Measurements from ENCODE around the gene INSYN2B. TPM values are rescaled to one million over a fixed set of nuclear protein-coding genes. Genes with fewer than 3 reads are reported as not detected.

The INSYN2B gene
- total and polyA plus RNA-seq, 2 donors = not detected

DNA sequence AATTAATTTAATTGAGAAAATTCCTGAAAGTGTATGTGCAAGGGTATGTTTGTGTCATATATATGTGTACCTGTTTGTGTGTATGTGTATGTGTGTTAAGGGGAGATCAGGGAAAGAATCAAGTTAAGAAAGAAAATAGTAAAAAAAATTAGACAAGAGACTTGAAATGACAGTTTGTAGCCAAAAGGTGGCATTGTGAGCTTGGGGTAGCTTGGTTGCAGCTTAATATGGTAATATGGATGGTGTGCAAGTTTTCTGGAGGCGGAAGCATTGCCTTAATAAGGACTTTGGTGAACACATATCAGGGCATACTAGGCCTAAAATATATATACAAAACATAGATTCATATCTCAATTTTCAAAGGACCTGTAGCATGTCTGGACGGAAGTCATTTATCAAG is 129.9 kb downstream of the INSYN2B start:
- no peak for DNase-seq (ENCODE audit: low read depth in 6 of 9, low spot score in 9 of 9)
- Histone ChIP-seq H3K4me3 (ENCODE audit: low read length in 2 of 2) (no peak overlapping the region), H3K4me1 (ENCODE audit: control insufficient read depth in 2 of 2, insufficient read depth in 2 of 2, low read length in 2 of 2) (no peaks in the 10 kb centered on the region), H3K27ac (ENCODE audit: low read depth in 1 of 2, low read length in 1 of 2) (no peak overlapping the region), H3K36me3 (ENCODE audit: control insufficient read depth in 2 of 2, insufficient read depth in 2 of 2, low read length in 1 of 2) (peaks cover 27 to 38% of the 10 kb centered on the region in 2 donors), H3K9me3 (ENCODE audit: control insufficient read depth in 2 of 2, insufficient read depth in 1 of 2, low read length in 1 of 2) (peaks cover 0 to 12% of the 10 kb centered on the region in 2 donors), H3K27me3 (ENCODE audit: control insufficient read depth in 2 of 2, insufficient read depth in 1 of 2, low read length in 1 of 2) (no peaks in the 10 kb centered on the region)
- 97% methylated on average over 2 of the region's 2 CpGs for WGBS

DNA sequence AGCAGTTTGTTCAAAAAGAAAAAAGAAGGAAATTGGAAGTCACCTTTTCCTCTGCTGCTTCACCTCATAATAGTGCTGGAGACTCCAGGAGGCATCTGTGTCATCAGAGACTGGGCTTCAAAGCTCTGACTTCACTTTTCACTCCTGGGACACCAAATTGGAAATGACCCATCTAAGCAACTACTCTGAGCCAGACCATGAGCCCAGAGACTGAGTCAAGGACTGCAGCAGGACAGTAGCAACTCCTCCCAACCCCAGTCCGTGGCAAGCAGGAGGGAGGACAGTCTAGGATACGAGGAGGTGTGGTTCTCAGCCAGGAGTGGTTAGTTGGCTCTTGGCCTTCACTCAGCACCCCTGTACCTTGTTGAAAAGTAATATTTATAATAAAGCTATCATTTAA is 131.5 kb downstream of the INSYN2B start:
- peaks cover 0 to 12% of the 10 kb centered on the region in 2 donors for H3K9me3 ChIP-seq (ENCODE audit: control insufficient read depth in 2 of 2, insufficient read depth in 1 of 2, low read length in 1 of 2)
- H3K36me3 ChIP-seq (ENCODE audit: control insufficient read depth in 2 of 2, insufficient read depth in 2 of 2, low read length in 1 of 2) = peaks cover 35 to 38% of the 10 kb centered on the region in 2 donors
- no peak overlapping the region for H3K4me3 ChIP-seq (ENCODE audit: low read length in 2 of 2)
- no peak overlapping the region for H3K27ac ChIP-seq (ENCODE audit: low read depth in 1 of 2, low read length in 1 of 2)
- WGBS = over 99% methylated on average over 2 of the region's 2 CpGs
- no peaks in the 10 kb centered on the region for H3K4me1 ChIP-seq (ENCODE audit: control insufficient read depth in 2 of 2, insufficient read depth in 2 of 2, low read length in 2 of 2)
- no peaks in the 10 kb centered on the region for H3K27me3 ChIP-seq (ENCODE audit: control insufficient read depth in 2 of 2, insufficient read depth in 1 of 2, low read length in 1 of 2)
- DNase-seq (ENCODE audit: low read depth in 6 of 9, low spot score in 9 of 9) = no peak

DNA sequence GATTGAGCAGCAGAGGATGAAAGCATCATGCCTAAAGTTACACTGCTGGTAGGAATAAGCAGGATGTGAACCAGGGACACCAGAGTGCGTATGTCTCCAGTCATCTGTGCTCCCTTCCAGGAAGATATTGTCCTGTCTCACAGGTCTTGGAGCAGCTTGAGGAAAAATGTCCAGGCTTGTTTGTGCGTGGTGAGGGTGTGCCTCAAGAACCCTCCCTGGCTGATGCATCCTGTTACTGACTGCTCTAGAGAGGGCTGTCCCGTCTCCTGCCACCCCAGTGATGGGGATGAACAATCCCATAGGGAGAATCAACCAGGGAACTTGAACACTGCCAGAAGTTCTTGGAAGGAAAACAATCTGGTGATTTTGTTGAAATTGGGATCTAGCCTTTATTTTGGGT is 132.0 kb downstream of the INSYN2B start:
- Histone ChIP-seq H3K27me3 (ENCODE audit: control insufficient read depth in 2 of 2, insufficient read depth in 1 of 2, low read length in 1 of 2) (no peaks in the 10 kb centered on the region), H3K4me3 (ENCODE audit: low read length in 2 of 2) (no peak overlapping the region), H3K4me1 (ENCODE audit: control insufficient read depth in 2 of 2, insufficient read depth in 2 of 2, low read length in 2 of 2) (no peaks in the 10 kb centered on the region), H3K36me3 (ENCODE audit: control insufficient read depth in 2 of 2, insufficient read depth in 2 of 2, low read length in 1 of 2) (peaks cover 35 to 36% of the 10 kb centered on the region in 2 donors), H3K9me3 (ENCODE audit: control insufficient read depth in 2 of 2, insufficient read depth in 1 of 2, low read length in 1 of 2) (peaks cover 0 to 12% of the 10 kb centered on the region in 2 donors), H3K27ac (ENCODE audit: low read depth in 1 of 2, low read length in 1 of 2) (no peak overlapping the region)
- no peak for DNase-seq (ENCODE audit: low read depth in 6 of 9, low spot score in 9 of 9)
- WGBS = 96% methylated on average over 3 of the region's 3 CpGs

DNA sequence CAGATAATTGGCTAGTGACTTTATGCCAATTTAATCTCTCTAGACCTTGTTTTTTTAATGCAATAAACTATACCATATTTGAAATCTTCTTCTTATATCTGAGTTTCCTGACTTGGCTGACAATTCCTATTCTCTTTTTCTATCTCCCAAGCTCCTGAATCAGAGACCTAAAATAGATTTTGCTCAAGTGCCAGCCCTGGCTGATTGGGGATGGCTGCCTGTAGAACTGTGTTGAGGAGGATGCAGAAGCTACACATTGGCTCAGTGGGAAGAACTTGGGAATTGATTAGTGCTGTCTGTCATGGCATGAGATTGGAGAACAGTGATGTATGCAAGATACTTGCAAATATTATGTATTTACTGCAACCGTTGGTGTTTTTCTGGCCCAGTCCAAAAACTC is 132.8 kb downstream of the INSYN2B start:
- H3K27me3 ChIP-seq (ENCODE audit: control insufficient read depth in 2 of 2, insufficient read depth in 1 of 2, low read length in 1 of 2) = no peaks in the 10 kb centered on the region
- H3K36me3 ChIP-seq (ENCODE audit: control insufficient read depth in 2 of 2, insufficient read depth in 2 of 2, low read length in 1 of 2) = peaks cover 30 to 31% of the 10 kb centered on the region in 2 donors
- H3K4me1 ChIP-seq (ENCODE audit: control insufficient read depth in 2 of 2, insufficient read depth in 2 of 2, low read length in 2 of 2) = no peaks in the 10 kb centered on the region
- no peak overlapping the region for H3K27ac ChIP-seq (ENCODE audit: low read depth in 1 of 2, low read length in 1 of 2)
- DNase-seq (ENCODE audit: low read depth in 6 of 9, low spot score in 9 of 9) = no peak
- WGBS = 98% methylated on average over 1 of the region's 1 CpG
- peaks cover 0 to 12% of the 10 kb centered on the region in 2 donors for H3K9me3 ChIP-seq (ENCODE audit: control insufficient read depth in 2 of 2, insufficient read depth in 1 of 2, low read length in 1 of 2)
- H3K4me3 ChIP-seq (ENCODE audit: low read length in 2 of 2) = no peak overlapping the region

DNA sequence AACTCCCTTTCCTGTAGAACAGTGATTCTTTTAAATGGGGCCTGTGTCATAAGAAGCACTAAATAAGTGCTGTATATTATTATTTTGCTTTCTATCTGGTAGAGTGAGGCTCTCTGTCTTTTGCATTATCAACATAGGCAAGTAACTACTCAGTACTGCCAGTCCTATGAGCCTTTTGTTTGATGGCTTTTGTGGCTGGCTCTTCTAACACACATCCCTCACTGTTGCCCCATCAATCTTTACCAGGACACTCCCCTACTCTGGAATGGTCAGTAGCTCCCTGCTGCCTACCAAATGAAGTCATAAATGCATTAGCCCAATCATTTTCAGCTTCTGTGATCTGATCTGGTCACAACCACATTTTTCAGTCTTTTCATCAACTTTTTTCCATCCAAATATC is 137.6 kb downstream of the INSYN2B start:
- peaks cover 24 to 30% of the 10 kb centered on the region in 2 donors for H3K36me3 ChIP-seq (ENCODE audit: control insufficient read depth in 2 of 2, insufficient read depth in 2 of 2, low read length in 1 of 2)
- no peaks in the 10 kb centered on the region for H3K4me1 ChIP-seq (ENCODE audit: control insufficient read depth in 2 of 2, insufficient read depth in 2 of 2, low read length in 2 of 2)
- H3K27ac ChIP-seq (ENCODE audit: low read depth in 1 of 2, low read length in 1 of 2) = no peak overlapping the region
- H3K9me3 ChIP-seq (ENCODE audit: control insufficient read depth in 2 of 2, insufficient read depth in 1 of 2, low read length in 1 of 2) = no peaks in the 10 kb centered on the region
- H3K4me3 ChIP-seq (ENCODE audit: low read length in 2 of 2) = no peak overlapping the region
- no peaks in the 10 kb centered on the region for H3K27me3 ChIP-seq (ENCODE audit: control insufficient read depth in 2 of 2, insufficient read depth in 1 of 2, low read length in 1 of 2)
- no peak for DNase-seq (ENCODE audit: low read depth in 6 of 9, low spot score in 9 of 9)

DNA sequence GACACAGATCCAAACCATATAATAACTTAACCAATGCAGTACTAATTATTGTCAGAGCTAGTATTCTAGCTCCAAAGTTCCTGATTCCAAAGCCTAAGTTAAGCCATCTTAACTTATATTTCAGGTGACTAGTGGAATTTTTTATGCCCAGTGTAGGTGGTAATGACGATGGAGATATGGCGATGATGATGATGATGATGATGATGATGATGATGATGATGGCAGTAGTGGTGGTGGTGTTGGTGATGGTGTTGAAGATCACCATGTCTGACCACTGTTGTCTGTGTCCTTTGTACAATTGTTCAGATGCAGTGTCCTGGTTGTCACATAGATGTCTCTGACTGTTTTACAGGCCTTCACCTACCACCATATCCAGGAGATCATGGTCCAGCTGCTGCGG is 139.9 kb downstream of the INSYN2B start:
- Histone ChIP-seq H3K27me3 (ENCODE audit: control insufficient read depth in 2 of 2, insufficient read depth in 1 of 2, low read length in 1 of 2) (no peaks in the 10 kb centered on the region), H3K27ac (ENCODE audit: low read depth in 1 of 2, low read length in 1 of 2) (no peak overlapping the region), H3K36me3 (ENCODE audit: control insufficient read depth in 2 of 2, insufficient read depth in 2 of 2, low read length in 1 of 2) (peaks cover 24 to 30% of the 10 kb centered on the region in 2 donors), H3K4me3 (ENCODE audit: low read length in 2 of 2) (no peak overlapping the region), H3K9me3 (ENCODE audit: control insufficient read depth in 2 of 2, insufficient read depth in 1 of 2, low read length in 1 of 2) (no peaks in the 10 kb centered on the region), H3K4me1 (ENCODE audit: control insufficient read depth in 2 of 2, insufficient read depth in 2 of 2, low read length in 2 of 2) (no peaks in the 10 kb centered on the region)
- DNase-seq (ENCODE audit: low read depth in 6 of 9, low spot score in 9 of 9) = no peak
- 90% methylated on average over 3 of the region's 3 CpGs for WGBS

DNA sequence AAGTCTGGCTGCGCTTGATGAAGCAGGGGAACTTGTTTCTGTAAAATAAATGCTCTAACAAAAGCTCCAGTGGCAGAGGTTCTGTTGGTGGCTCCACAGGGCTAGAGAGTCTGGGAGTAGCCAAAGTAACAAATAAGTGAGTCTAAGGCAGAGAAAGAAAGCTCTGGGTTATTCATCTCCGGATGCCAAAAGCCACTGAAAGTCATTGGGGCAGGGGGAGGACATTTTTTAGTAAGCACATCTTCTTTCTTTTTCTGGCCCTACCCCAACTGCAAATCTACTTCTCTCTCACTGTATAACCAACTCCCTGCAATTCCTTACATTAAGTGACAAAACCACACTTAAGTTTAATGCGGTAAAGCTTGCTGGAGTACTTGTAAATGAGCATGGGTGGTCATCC is 141.6 kb downstream of the INSYN2B start:
- H3K9me3 ChIP-seq (ENCODE audit: control insufficient read depth in 2 of 2, insufficient read depth in 1 of 2, low read length in 1 of 2) = no peaks in the 10 kb centered on the region
- no peak overlapping the region for H3K27ac ChIP-seq (ENCODE audit: low read depth in 1 of 2, low read length in 1 of 2)
- WGBS = over 99% methylated on average over 3 of the region's 3 CpGs
- H3K36me3 ChIP-seq (ENCODE audit: control insufficient read depth in 2 of 2, insufficient read depth in 2 of 2, low read length in 1 of 2) = peaks cover 22 to 24% of the 10 kb centered on the region in 2 donors
- DNase-seq (ENCODE audit: low read depth in 6 of 9, low spot score in 9 of 9) = no peak
- no peak overlapping the region for H3K4me3 ChIP-seq (ENCODE audit: low read length in 2 of 2)
- no peaks in the 10 kb centered on the region for H3K27me3 ChIP-seq (ENCODE audit: control insufficient read depth in 2 of 2, insufficient read depth in 1 of 2, low read length in 1 of 2)
- H3K4me1 ChIP-seq (ENCODE audit: control insufficient read depth in 2 of 2, insufficient read depth in 2 of 2, low read length in 2 of 2) = no peaks in the 10 kb centered on the region

DNA sequence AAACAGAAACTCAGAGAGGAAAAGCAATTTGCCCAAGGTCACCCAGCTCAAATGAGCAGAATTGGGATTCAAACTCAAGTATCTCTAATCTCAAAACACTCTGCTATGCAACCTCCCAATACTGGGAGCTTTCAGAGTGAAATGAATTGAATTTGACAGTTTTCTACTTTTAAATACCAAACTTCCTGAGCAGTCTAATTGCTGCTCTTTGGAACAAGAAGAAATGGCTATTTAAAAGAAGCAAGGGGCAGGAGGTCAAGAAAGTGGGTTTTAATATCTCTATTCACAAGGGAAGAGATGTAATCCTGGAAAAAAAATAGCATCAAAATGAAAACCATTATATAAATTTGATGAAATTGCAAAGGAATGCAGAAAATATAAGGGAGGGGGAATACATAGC is 142.6 kb downstream of the INSYN2B start:
- DNase-seq (ENCODE audit: low read depth in 6 of 9, low spot score in 9 of 9) = no peak
- Histone ChIP-seq H3K9me3 (ENCODE audit: control insufficient read depth in 2 of 2, insufficient read depth in 1 of 2, low read length in 1 of 2) (no peaks in the 10 kb centered on the region), H3K36me3 (ENCODE audit: control insufficient read depth in 2 of 2, insufficient read depth in 2 of 2, low read length in 1 of 2) (peaks cover 22 to 28% of the 10 kb centered on the region in 2 donors), H3K4me3 (ENCODE audit: low read length in 2 of 2) (no peak overlapping the region), H3K27me3 (ENCODE audit: control insufficient read depth in 2 of 2, insufficient read depth in 1 of 2, low read length in 1 of 2) (no peaks in the 10 kb centered on the region), H3K4me1 (ENCODE audit: control insufficient read depth in 2 of 2, insufficient read depth in 2 of 2, low read length in 2 of 2) (no peaks in the 10 kb centered on the region), H3K27ac (ENCODE audit: low read depth in 1 of 2, low read length in 1 of 2) (no peak overlapping the region)

DNA sequence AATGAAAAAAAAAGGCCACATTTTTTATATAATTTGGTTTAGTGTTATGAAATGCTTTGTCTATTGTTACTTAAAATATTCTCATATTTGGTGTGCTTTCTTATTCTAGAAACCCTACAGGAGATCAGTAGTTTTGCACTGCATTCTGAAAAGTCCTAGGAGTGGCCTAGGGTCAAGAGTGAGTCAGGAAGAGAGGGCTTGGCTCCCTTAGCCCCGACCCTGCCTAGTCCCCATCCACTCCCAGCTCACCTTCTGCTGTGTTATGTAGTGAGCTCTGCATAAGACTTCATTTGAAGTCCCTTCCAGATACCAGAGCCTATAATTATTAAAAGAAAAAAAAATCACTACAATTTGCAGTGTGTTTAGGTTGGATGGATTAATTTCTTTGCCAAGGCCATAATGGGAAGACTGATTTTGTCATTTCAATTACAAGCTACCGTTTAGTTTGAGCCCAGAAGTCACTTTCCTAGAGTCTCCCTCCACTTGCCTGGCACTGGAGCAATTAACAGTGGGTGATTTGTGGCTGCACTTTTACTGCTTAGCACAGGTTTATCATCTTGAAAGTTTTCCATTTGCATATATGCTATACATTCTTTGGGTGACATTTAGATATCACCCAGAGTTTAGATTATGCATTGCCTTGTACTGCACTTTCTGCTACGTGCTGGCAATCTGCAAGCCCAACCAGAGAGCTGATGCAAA is 143.3 kb downstream of the INSYN2B start:
- DNase-seq (ENCODE audit: low read depth in 6 of 9, low spot score in 9 of 9) = no peak
- Histone ChIP-seq H3K27ac (ENCODE audit: low read depth in 1 of 2, low read length in 1 of 2) (no peak overlapping the region), H3K36me3 (ENCODE audit: control insufficient read depth in 2 of 2, insufficient read depth in 2 of 2, low read length in 1 of 2) (peaks cover 19 to 23% of the 10 kb centered on the region in 2 donors), H3K4me3 (ENCODE audit: low read length in 2 of 2) (no peak overlapping the region), H3K4me1 (ENCODE audit: control insufficient read depth in 2 of 2, insufficient read depth in 2 of 2, low read length in 2 of 2) (no peaks in the 10 kb centered on the region), H3K9me3 (ENCODE audit: control insufficient read depth in 2 of 2, insufficient read depth in 1 of 2, low read length in 1 of 2) (no peaks in the 10 kb centered on the region), H3K27me3 (ENCODE audit: control insufficient read depth in 2 of 2, insufficient read depth in 1 of 2, low read length in 1 of 2) (no peaks in the 10 kb centered on the region)
- 98% methylated on average over 3 of the region's 3 CpGs for WGBS

Measured in thymus (tissue), 11 donors.